WTC11 (cell line): Measurements from ENCODE around the gene STKLD1. TPM values are rescaled to one million over a fixed set of nuclear protein-coding genes. Genes with fewer than 3 reads are reported as not detected.

Source experiments
- ATAC-seq: fragments of 200-7000 bp; cut with Tn5 transposase; 2 replicates; pipeline ENCODE4 v1.10.0; 2021; ENCODE audit warnings: mild to moderate bottlenecking, moderate library complexity
- CTCF ChIA-PET: fragments of 300-600 bp; sonication (Branson Sonifier 250); formaldehyde crosslinking; loops from one replicate; lab custom pipeline; 2021; ENCODE audit warnings: antibody characterized with exemption; lab: Charles Lee
- POLR2A ChIA-PET: fragments of 350-600 bp; sonication (Branson Sonifier 250); formaldehyde crosslinking; loops from one replicate; lab custom pipeline; 2021; ENCODE audit warnings: antibody characterized with exemption; lab: Charles Lee
- DNase-seq: peaks from one replicate; pipeline ENCODE4 v3.0.0; 2021; ENCODE audit warnings: low spot score
- H3K27ac Mint-ChIP-seq: 2 replicates; pipeline ENCODE4 v1.8.0; 2021; ENCODE audit warnings: mixed read lengths
- H3K27me3 Mint-ChIP-seq: 2 replicates; pipeline ENCODE4 v1.8.0; 2021; ENCODE audit warnings: low read depth, mild to moderate bottlenecking, moderate library complexity, mixed read lengths
- H3K36me3 Mint-ChIP-seq: 2 replicates; pipeline ENCODE4 v1.8.0; 2021; ENCODE audit warnings: mixed read lengths
- H3K4me1 Mint-ChIP-seq: 2 replicates; pipeline ENCODE4 v1.8.0; 2022; ENCODE audit warnings: mixed read lengths
- H3K4me3 Mint-ChIP-seq: 2 replicates; pipeline ENCODE4 v1.8.0; 2021; ENCODE audit warnings: mild to moderate bottlenecking, moderate library complexity, mixed read lengths
- H3K9me3 Mint-ChIP-seq: 2 replicates; pipeline ENCODE4 v1.8.0; 2021; ENCODE audit warnings: mixed read lengths
- AFF4 ChIP-seq: sonication (generic); formaldehyde crosslinking; IDR thresholded peaks from 2 replicates; pipeline ENCODE4 v1.8.1; 2023; ENCODE audit warnings: mild to moderate bottlenecking, missing genetic modification reagents, borderline replicate concordance
- CDX4 ChIP-seq: fragments of 250-450 bp; sonication (Bioruptor Pico); IDR thresholded peaks from 2 replicates; pipeline ENCODE4 v1.9.0; 2021; ENCODE audit warnings: moderate library complexity, mild to moderate bottlenecking, inconsistent platforms, borderline replicate concordance
- E2F1 ChIP-seq: sonication (generic); formaldehyde crosslinking; IDR thresholded peaks from 2 replicates; pipeline ENCODE4 v1.8.0; 2022; ENCODE audit warnings: mild to moderate bottlenecking, missing genetic modification reagents
- FOXJ3 ChIP-seq: sonication (generic); formaldehyde crosslinking; IDR thresholded peaks from 2 replicates; pipeline ENCODE4 v1.9.0; 2021; ENCODE audit warnings: missing genetic modification reagents, mild to moderate bottlenecking, borderline replicate concordance
- FOXP4 ChIP-seq: sonication (generic); formaldehyde crosslinking; IDR thresholded peaks from 2 replicates; pipeline ENCODE4 v1.8.0; 2022; ENCODE audit warnings: mild to moderate bottlenecking, missing genetic modification reagents
- GABPB1 ChIP-seq: sonication (generic); formaldehyde crosslinking; IDR thresholded peaks from 2 replicates; pipeline ENCODE4 v1.8.1; 2023; ENCODE audit warnings: mild to moderate bottlenecking, missing genetic modification reagents
- JAZF1 ChIP-seq: fragments of 250-450 bp; sonication (Bioruptor Pico); IDR thresholded peaks from 2 replicates; pipeline ENCODE4 v1.9.0; 2021; ENCODE audit warnings: moderate library complexity, mild to moderate bottlenecking, inconsistent platforms
- JUN ChIP-seq: sonication (generic); formaldehyde crosslinking; IDR thresholded peaks from 2 replicates; pipeline ENCODE4 v1.8.0; 2023; ENCODE audit warnings: mild to moderate bottlenecking, missing genetic modification reagents
- MLX ChIP-seq: sonication (generic); formaldehyde crosslinking; IDR thresholded peaks from 2 replicates; pipeline ENCODE4 v1.8.1; 2023; ENCODE audit warnings: mild to moderate bottlenecking, missing genetic modification reagents, moderate library complexity
- NFATC4 ChIP-seq: fragments of 250-450 bp; sonication (Bioruptor Pico); IDR thresholded peaks from 2 replicates; pipeline ENCODE4 v1.9.0; 2021; ENCODE audit warnings: mild to moderate bottlenecking
- PRDM15 ChIP-seq: sonication (generic); formaldehyde crosslinking; IDR thresholded peaks from 2 replicates; pipeline ENCODE4 v1.8.0; 2022; ENCODE audit warnings: missing genetic modification reagents
- PREB ChIP-seq: sonication (generic); formaldehyde crosslinking; IDR thresholded peaks from 2 replicates; pipeline ENCODE4 v1.8.1; 2022; ENCODE audit warnings: mild to moderate bottlenecking, missing genetic modification reagents, moderate library complexity, borderline replicate concordance
- SOX15 ChIP-seq: fragments of 250-450 bp; sonication (Bioruptor Pico); IDR thresholded peaks from 2 replicates; pipeline ENCODE4 v1.9.0; 2021; ENCODE audit warnings: mild to moderate bottlenecking
- SP1 ChIP-seq: sonication (generic); formaldehyde crosslinking; conservative IDR thresholded peaks from 2 replicates; pipeline ENCODE4 v1.8.1; 2022; ENCODE audit warnings: missing genetic modification reagents
- TEAD4 ChIP-seq: sonication (generic); formaldehyde crosslinking; IDR thresholded peaks from 2 replicates; pipeline ENCODE4 v1.8.0; 2022; ENCODE audit warnings: mild to moderate bottlenecking, missing genetic modification reagents
- ZBTB21 ChIP-seq: sonication (generic); formaldehyde crosslinking; IDR thresholded peaks from 2 replicates; pipeline ENCODE4 v1.8.1; 2023; ENCODE audit warnings: mild to moderate bottlenecking, missing genetic modification reagents, borderline replicate concordance
- ZMAT4 ChIP-seq: fragments of 250-450 bp; sonication (Bioruptor Pico); IDR thresholded peaks from 2 replicates; pipeline ENCODE4 v1.9.0; 2021; ENCODE audit warnings: mild to moderate bottlenecking
- total RNA-seq: library from RNA; stranded (reverse); gene quantifications from 3 replicates; pipeline ENCODE4 v1.2.3, GENCODE V29; 2021
- TF ChIP-seq, protein P1 (sequence below): fragments of 250-450 bp; sonication (Bioruptor Pico); IDR thresholded peaks from 2 replicates; pipeline ENCODE4 v2.1.2; 2022; ENCODE audit warnings: mild to moderate bottlenecking, moderate library complexity

Gene STKLD1
- total RNA-seq, 1 experiment from 2014 or later, result 0.98 TPM

GRCh38 chr9:133433351-133433843 lies 57.2 kb downstream of the STKLD1 start:
- no peaks in the 10 kb centered on the region for H3K4me1 Mint-ChIP-seq
- no peaks in the 10 kb centered on the region for H3K36me3 Mint-ChIP-seq
- ATAC-seq (no peak), DNase-seq (no peak)
- no peak overlapping the region for H3K27ac Mint-ChIP-seq
- H3K4me3 Mint-ChIP-seq, result no peak overlapping the region
- TF ChIP-seq FOXP4 (CRISPR knock-in tag) (no peak), JUN (CRISPR knock-in tag) (no peak), AFF4 (CRISPR knock-in tag) (no peak), CDX4 (CRISPR knock-in tag) (no peak), PRDM15 (CRISPR knock-in tag) (no peak), ZBTB21 (CRISPR knock-in tag) (no peak), SP1 (no peak)
- TF ChIP-seq, protein P1, sequence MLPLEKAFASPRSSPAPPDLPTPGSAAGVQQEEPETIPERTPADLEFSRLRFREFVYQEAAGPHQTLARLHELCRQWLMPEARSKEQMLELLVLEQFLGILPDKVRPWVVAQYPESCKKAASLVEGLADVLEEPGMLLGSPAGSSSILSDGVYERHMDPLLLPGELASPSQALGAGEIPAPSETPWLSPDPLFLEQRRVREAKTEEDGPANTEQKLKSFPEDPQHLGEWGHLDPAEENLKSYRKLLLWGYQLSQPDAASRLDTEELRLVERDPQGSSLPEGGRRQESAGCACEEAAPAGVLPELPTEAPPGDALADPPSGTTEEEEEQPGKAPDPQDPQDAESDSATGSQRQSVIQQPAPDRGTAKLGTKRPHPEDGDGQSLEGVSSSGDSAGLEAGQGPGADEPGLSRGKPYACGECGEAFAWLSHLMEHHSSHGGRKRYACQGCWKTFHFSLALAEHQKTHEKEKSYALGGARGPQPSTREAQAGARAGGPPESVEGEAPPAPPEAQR (CRISPR knock-in tag), result no peak
- H3K27me3 Mint-ChIP-seq, result peaks cover 9% of the 10 kb centered on the region
- POLR2A ChIA-PET, result no interaction called here
- CTCF ChIA-PET, result interaction anchor here (0.6 kb wide), 1 partner anchor 29 kb away, joined by 3 read pairs; no protein-coding TSS in a partner anchor
- H3K9me3 Mint-ChIP-seq, result no peaks in the 10 kb centered on the region

GRCh38 chr9:133436681-133437080 lies 60.5 kb downstream of the STKLD1 start:
- H3K27ac Mint-ChIP-seq, result no peak overlapping the region
- no peaks in the 10 kb centered on the region for H3K9me3 Mint-ChIP-seq
- no peak for DNase-seq
- ChIA-PET CTCF (interaction anchor here (1.1 to 2.1 kb wide), 6 partner anchors 13 to 79 kb away, joined by 3 to 15 read pairs (median 4); partner anchors contain the start of genes ADAMTS13 and CACFD1), POLR2A (no interaction called here)
- no peaks in the 10 kb centered on the region for H3K36me3 Mint-ChIP-seq
- no peak for ATAC-seq
- no peaks in the 10 kb centered on the region for H3K4me1 Mint-ChIP-seq
- no peak overlapping the region for H3K4me3 Mint-ChIP-seq
- no peaks in the 10 kb centered on the region for H3K27me3 Mint-ChIP-seq
- TF ChIP-seq SOX15 (CRISPR knock-in tag) (no peak), CDX4 (CRISPR knock-in tag) (no peak), MLX (CRISPR knock-in tag) (no peak), NFATC4 (no peak), TEAD4 (CRISPR knock-in tag) (no peak), JAZF1 (no peak), FOXJ3 (CRISPR knock-in tag) (no peak), PREB (no peak), GABPB1 (no peak), ZMAT4 (CRISPR knock-in tag) (no peak), E2F1 (CRISPR knock-in tag) (no peak)
